GM12891 (cell line): ENCODE measurements around the gene HAPSTR1.
A peak's percentile ranks its signal among the peaks of the same experiment; 100 is the strongest.

Experiments used
- DNase-seq: peaks from one replicate; pipeline ENCODE4 v3.0.0; 2011; ENCODE audit warnings: low spot score; ENCODE audit not compliant: insufficient read length
- FAIRE-seq: peaks from 2 replicates; lab custom pipeline; 2011; peaks lifted over from hg19 to GRCh38; lab: Jason Lieb, UNC
- PAX5 ChIP-seq: IDR thresholded peaks from 2 replicates; pipeline ENCODE4 v1.6.1; 2011; ENCODE audit warnings: low read length, moderate library complexity, mild to moderate bottlenecking; ENCODE audit not compliant: insufficient read depth, severe bottlenecking
- POLR2A ChIP-seq: IDR thresholded peaks from 2 replicates; pipeline ENCODE4 v1.6.1; 2011; ENCODE audit warnings: low read depth, low read length, control low read depth
- POLR2AphosphoS5 ChIP-seq: IDR thresholded peaks from 2 replicates; pipeline ENCODE4 v1.6.1; 2011; ENCODE audit warnings: low read depth, low read length, control low read depth
- POU2F2 ChIP-seq: IDR thresholded peaks from 2 replicates; pipeline ENCODE4 v1.6.1; 2011; ENCODE audit warnings: low read depth, mild to moderate bottlenecking, control low read depth, low read length, moderate library complexity
- SPI1 ChIP-seq: IDR thresholded peaks from 2 replicates; pipeline ENCODE4 v1.6.1; 2011; ENCODE audit warnings: low read depth, low read length, control low read depth
- TAF1 ChIP-seq: IDR thresholded peaks from 2 replicates; pipeline ENCODE4 v1.6.1; 2011; ENCODE audit warnings: low read depth, low read length, control low read depth

The HAPSTR1 gene

GRCh38 chr16:9095171-9095570, 3.7 kb downstream of the HAPSTR1 start:
- DNase-seq (no peak), FAIRE-seq (no peak)
- TF ChIP-seq SPI1 (no peak), POU2F2 (no peak), POLR2AphosphoS5 (no peak), PAX5 (no peak), POLR2A (no peak), TAF1 (no peak)

DNA sequence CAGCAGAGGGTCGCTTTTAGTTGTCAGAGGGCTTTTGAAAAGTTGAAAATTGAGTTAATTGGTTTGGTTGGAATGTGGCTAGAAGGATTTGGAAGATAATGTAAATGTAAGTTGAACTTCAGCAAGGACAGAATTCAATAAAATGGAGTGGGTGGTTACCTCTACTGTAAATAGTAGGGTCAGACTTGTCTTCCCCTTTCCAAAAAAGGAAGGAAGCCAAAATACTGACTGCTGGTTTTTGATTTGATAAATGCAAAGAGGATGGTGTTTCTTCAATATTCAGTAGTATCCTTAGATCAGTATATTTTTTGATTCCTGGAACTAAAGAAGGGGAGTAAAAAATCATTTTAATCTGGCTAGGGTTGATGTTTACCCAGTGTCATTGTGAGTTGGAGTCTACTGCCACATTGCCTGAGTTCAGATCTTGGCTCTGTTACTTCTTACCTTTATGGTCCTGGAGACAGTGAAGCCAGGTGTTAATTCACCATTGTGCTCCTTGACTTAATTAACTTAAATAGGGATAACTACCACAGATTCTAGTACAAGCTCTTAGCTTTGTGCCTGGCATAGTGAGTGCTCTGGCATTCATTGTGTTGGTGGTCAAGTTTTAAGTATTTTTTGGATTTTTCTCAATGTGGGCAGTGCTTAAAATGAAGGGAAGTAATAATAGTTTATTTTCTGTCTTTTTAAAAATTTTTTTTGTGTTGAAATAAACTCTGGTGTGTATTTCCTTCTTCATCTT, 4.4 kb downstream of the HAPSTR1 start:
- DNase-seq: no peak
- TF ChIP-seq TAF1: no peak
- no peak for TF ChIP-seq PAX5
- TF ChIP-seq POLR2A: no peak
- TF ChIP-seq POU2F2: no peak
- TF ChIP-seq POLR2AphosphoS5: no peak
- TF ChIP-seq SPI1: no peak
- no peak for FAIRE-seq

GRCh38 chr16:9096416-9096952, 5.0 kb downstream of the HAPSTR1 start:
- DNase-seq (no peak), FAIRE-seq (no peak)
- peak; percentile 34 for TF ChIP-seq SPI1
- no peak for TF ChIP-seq TAF1
- no peak for TF ChIP-seq POLR2AphosphoS5
- no peak for TF ChIP-seq POU2F2

GRCh38 chr16:9097266-9098219, 6.1 kb downstream of the HAPSTR1 start:
- TF ChIP-seq POLR2AphosphoS5: peak; percentile 39; the same call in 1 of the 2 replicates
- TF ChIP-seq POLR2A: no peak
- DNase-seq: no peak
- FAIRE-seq: no peak

GRCh38 chr16:9098377-9099090, 7.1 kb downstream of the HAPSTR1 start:
- FAIRE-seq (no peak), DNase-seq (no peak)
- TF ChIP-seq TAF1 (no peak), POLR2AphosphoS5 (no peak), POLR2A (peak; percentile 37; the same call in 1 of the 2 replicates)

GRCh38 chr16:9099131-9099625, 7.7 kb downstream of the HAPSTR1 start:
- FAIRE-seq (no peak), DNase-seq (peak; percentile 16)
- TF ChIP-seq POLR2A (peak; percentile 15; the same call in 1 of the 2 replicates), SPI1 (peak; percentile 91), POLR2AphosphoS5 (no peak)

DNA sequence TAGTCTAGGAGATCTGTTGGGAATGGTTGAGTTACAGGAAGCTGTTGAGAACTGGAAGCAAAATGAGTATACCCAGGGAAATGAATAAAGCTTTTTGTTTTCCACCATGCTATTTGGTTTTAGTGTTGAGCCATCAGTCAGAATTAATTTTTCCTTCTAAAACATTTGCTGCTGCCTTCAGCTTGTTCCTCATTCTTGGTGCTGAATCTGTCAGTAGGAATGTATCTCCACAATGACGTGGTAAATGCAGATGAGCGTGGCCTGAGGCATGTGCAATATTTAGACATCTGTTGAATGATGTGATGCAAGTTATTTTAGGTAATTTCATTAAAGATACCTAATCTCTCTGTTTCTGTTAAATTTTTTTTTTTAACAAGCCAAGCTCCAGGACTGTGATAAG, 10.9 kb downstream of the HAPSTR1 start:
- FAIRE-seq: no peak
- no peak for DNase-seq
- TF ChIP-seq PAX5: no peak
- TF ChIP-seq POU2F2: no peak
- TF ChIP-seq POLR2A: no peak
- TF ChIP-seq POLR2AphosphoS5: no peak
- TF ChIP-seq SPI1: no peak
- no peak for TF ChIP-seq TAF1

DNA sequence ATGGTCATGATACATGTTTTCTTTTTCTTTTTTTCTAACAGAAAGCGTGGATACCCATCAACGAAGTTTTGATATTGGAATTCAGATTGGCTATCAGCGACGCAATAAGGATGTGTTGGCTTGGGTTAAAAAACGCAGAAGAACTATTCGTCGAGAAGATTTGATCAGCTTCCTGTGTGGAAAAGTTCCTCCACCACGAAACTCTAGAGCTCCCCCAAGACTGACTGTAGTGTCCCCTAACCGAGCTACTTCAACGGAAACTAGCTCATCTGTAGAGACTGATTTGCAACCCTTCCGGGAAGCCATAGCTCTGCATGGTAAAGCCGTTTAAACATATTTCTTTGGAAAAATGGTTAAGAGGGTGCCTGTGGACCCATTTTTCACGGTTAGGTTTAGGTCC, 11.5 kb downstream of the HAPSTR1 start:
- DNase-seq (no peak), FAIRE-seq (no peak)
- no peak; the same call in 1 of the 2 replicates for TF ChIP-seq POLR2AphosphoS5
- no peak for TF ChIP-seq POLR2A
- TF ChIP-seq POU2F2: no peak
- no peak for TF ChIP-seq TAF1
- no peak for TF ChIP-seq SPI1
- no peak for TF ChIP-seq PAX5

GRCh38 chr16:9103546-9103945, 12.1 kb downstream of the HAPSTR1 start:
- FAIRE-seq: no peak
- TF ChIP-seq PAX5 (no peak), SPI1 (no peak), TAF1 (no peak), POLR2A (no peak), POLR2AphosphoS5 (no peak), POU2F2 (no peak)
- no peak for DNase-seq
